K562 (cell line): ENCODE measurements around the gene CASKIN1. TPM values are rescaled to one million over a fixed set of nuclear protein-coding genes. Genes with fewer than 3 reads are reported as not detected.

Experiments
- CGGBP1 ChIP-seq: fragments of 250-450 bp; sonication (Bioruptor Pico); IDR thresholded peaks from 2 replicates; pipeline ENCODE4 v1.9.0; 2021; ENCODE audit warnings: mild to moderate bottlenecking
- FIP1L1 ChIP-seq: fragments of 200-400 bp; formaldehyde crosslinking; IDR thresholded peaks from 2 replicates; pipeline ENCODE4 v1.6.1; 2018; ENCODE audit warnings: mild to moderate bottlenecking, low read depth, low read length; ENCODE audit not compliant: poor library complexity, severe bottlenecking
- KAT7 ChIP-seq: sonication (generic); formaldehyde crosslinking; IDR thresholded peaks from 2 replicates; pipeline ENCODE4 v1.8.0; 2022; ENCODE audit warnings: missing genetic modification reagents, mild to moderate bottlenecking, borderline replicate concordance
- L3MBTL2 ChIP-seq: fragments of 450-650 bp; IDR thresholded peaks from 2 replicates; pipeline ENCODE4 v1.6.1; 2016; ENCODE audit warnings: mild to moderate bottlenecking, moderate library complexity
- MTA1 ChIP-seq: fragments of 450-650 bp; IDR thresholded peaks from 2 replicates; pipeline ENCODE4 v1.6.1; 2017; ENCODE audit warnings: borderline replicate concordance
- SFPQ ChIP-seq: fragments of 200-400 bp; formaldehyde crosslinking; IDR thresholded peaks from 2 replicates; pipeline ENCODE4 v1.6.1; 2017; ENCODE audit warnings: mild to moderate bottlenecking, low read depth, low read length, moderate library complexity
- SIN3A ChIP-seq, 2 experiments: fragments of 150-350 bp in 1 of 2; IDR thresholded peaks; 2 replicates each; pipeline ENCODE4 v1.6.1; 2011 to 2016; ENCODE audit warnings: borderline replicate concordance in 2 of 2, low read depth in 2 of 2, low read length in 2 of 2, mild to moderate bottlenecking in 2 of 2, moderate library complexity in 2 of 2; ENCODE audit not compliant: control insufficient read depth in 1 of 2
- STAT5A ChIP-seq: IDR thresholded peaks from 2 replicates; pipeline ENCODE4 v1.6.1; 2012; ENCODE audit warnings: low read length, inconsistent platforms, borderline replicate concordance
- U2AF1 ChIP-seq: fragments of 200-400 bp; formaldehyde crosslinking; optimal IDR thresholded peaks from 2 replicates; pipeline ENCODE3; 2017; ENCODE audit warnings: mild to moderate bottlenecking, low read depth, low read length, moderate library complexity
- ZNF431 ChIP-seq: sonication (generic); formaldehyde crosslinking; IDR thresholded peaks from 2 replicates; pipeline ENCODE4 v1.8.0; 2022; ENCODE audit warnings: mild to moderate bottlenecking, missing genetic modification reagents
- ZNF57 ChIP-seq: fragments of 450-650 bp; formaldehyde crosslinking; IDR thresholded peaks from 2 replicates; pipeline ENCODE4 v1.4.0; 2020; ENCODE audit warnings: mild to moderate bottlenecking, moderate library complexity
- polyA plus RNA-seq, 8 experiments: library from polyadenylated mRNA; depleted of rRNA in 4 of 8; stranded (reverse) in 5 of 8; unstranded in 3 of 8; fragments of >200 nt; fragmentation: Nextera tagmentation in 2 of 8; fragmentation: Illumina TruSeq in 1 of 8; extraction: Ambion mirVana in 2 of 8; extraction: Trizol in 1 of 8; gene quantifications; 2 replicates each; pipeline versions ENCODE4 v1.2.1 to v1.2.3, GENCODE V29; 2011 to 2014; ENCODE audit warnings: inconsistent platforms in 1 of 8, missing spikeins in 1 of 8
- total RNA-seq, 7 experiments: library from RNA; depleted of rRNA in 6 of 7; stranded (reverse); fragments of >200 nt in 6 of 7; fragmentation: Illumina TruSeq in 2 of 7; extraction: Trizol in 2 of 7; gene quantifications; 2 replicates each; pipeline versions ENCODE4 v1.2.1 to v1.2.3, GENCODE V29; 2011 to 2021; ENCODE audit warnings: low replicate concordance in 1 of 7
- TF ChIP-seq, protein P1 (sequence below): sonication (generic); formaldehyde crosslinking; IDR thresholded peaks from 2 replicates; pipeline ENCODE4 v1.8.1; 2023; ENCODE audit warnings: mild to moderate bottlenecking, missing genetic modification reagents
- TF ChIP-seq, protein P2 (sequence below): sonication (generic); formaldehyde crosslinking; IDR thresholded peaks from 2 replicates; pipeline ENCODE4 v1.8.0; 2022; ENCODE audit warnings: missing genetic modification reagents, mild to moderate bottlenecking, borderline replicate concordance
- TF ChIP-seq, protein P3 (sequence below): fragments of 450-650 bp; formaldehyde crosslinking; IDR thresholded peaks from 2 replicates; pipeline ENCODE4 v1.4.0; 2022; ENCODE audit warnings: missing genetic modification characterization
- TF ChIP-seq, protein P4 (sequence below): fragments of 450-650 bp; formaldehyde crosslinking; IDR thresholded peaks from 2 replicates; pipeline ENCODE4 v1.4.0; 2020; ENCODE audit warnings: mild to moderate bottlenecking, moderate library complexity

CASKIN1 gene
- total and polyA plus RNA-seq, 9 of the 15 experiments (the other 6 are each of a cell fraction or from before 2014, with no cell fraction given), result 0.15 to 4.5 (median 1.5) TPM; not detected in 2

GRCh38 chr16:2155091-2155950 is 41.1 kb downstream of the CASKIN1 start, which contains the start of gene TRAF7 (continued):
- peak; percentile 46 for TF ChIP-seq FIP1L1
- TF ChIP-seq SIN3A (IDR thresholded peaks at IDR 0.05; ENCODE audit: borderline replicate concordance in 2 of 2, control insufficient read depth in 1 of 2, low read depth in 2 of 2, low read length in 2 of 2), result peak; percentile 92 to 98
- peak; percentile 65; the same call in 1 of the 2 replicates for TF ChIP-seq ZNF431 (CRISPR knock-in tag)
- TF ChIP-seq CGGBP1 (CRISPR knock-in tag), result peak; percentile 92
- TF ChIP-seq, protein P1, sequence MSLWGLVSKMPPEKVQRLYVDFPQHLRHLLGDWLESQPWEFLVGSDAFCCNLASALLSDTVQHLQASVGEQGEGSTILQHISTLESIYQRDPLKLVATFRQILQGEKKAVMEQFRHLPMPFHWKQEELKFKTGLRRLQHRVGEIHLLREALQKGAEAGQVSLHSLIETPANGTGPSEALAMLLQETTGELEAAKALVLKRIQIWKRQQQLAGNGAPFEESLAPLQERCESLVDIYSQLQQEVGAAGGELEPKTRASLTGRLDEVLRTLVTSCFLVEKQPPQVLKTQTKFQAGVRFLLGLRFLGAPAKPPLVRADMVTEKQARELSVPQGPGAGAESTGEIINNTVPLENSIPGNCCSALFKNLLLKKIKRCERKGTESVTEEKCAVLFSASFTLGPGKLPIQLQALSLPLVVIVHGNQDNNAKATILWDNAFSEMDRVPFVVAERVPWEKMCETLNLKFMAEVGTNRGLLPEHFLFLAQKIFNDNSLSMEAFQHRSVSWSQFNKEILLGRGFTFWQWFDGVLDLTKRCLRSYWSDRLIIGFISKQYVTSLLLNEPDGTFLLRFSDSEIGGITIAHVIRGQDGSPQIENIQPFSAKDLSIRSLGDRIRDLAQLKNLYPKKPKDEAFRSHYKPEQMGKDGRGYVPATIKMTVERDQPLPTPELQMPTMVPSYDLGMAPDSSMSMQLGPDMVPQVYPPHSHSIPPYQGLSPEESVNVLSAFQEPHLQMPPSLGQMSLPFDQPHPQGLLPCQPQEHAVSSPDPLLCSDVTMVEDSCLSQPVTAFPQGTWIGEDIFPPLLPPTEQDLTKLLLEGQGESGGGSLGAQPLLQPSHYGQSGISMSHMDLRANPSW, result peak; percentile 70; the same call in 1 of the 2 replicates
- no peak for TF ChIP-seq STAT5A
- TF ChIP-seq L3MBTL2, result peak; percentile 83
- no peak for TF ChIP-seq ZNF57 (CRISPR knock-in tag)
- no peak for TF ChIP-seq U2AF1
- TF ChIP-seq SFPQ, result no peak
- TF ChIP-seq KAT7 (CRISPR knock-in tag), result 0 out of 2 replicates have a peak, but pooled peaks have one; percentile 35
- TF ChIP-seq, protein P2, sequence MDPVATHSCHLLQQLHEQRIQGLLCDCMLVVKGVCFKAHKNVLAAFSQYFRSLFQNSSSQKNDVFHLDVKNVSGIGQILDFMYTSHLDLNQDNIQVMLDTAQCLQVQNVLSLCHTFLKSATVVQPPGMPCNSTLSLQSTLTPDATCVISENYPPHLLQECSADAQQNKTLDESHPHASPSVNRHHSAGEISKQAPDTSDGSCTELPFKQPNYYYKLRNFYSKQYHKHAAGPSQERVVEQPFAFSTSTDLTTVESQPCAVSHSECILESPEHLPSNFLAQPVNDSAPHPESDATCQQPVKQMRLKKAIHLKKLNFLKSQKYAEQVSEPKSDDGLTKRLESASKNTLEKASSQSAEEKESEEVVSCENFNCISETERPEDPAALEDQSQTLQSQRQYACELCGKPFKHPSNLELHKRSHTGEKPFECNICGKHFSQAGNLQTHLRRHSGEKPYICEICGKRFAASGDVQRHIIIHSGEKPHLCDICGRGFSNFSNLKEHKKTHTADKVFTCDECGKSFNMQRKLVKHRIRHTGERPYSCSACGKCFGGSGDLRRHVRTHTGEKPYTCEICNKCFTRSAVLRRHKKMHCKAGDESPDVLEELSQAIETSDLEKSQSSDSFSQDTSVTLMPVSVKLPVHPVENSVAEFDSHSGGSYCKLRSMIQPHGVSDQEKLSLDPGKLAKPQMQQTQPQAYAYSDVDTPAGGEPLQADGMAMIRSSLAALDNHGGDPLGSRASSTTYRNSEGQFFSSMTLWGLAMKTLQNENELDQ (CRISPR knock-in tag), result peak; percentile 58; the same call in 1 of the 2 replicates
- TF ChIP-seq MTA1, result no peak
- TF ChIP-seq, protein P3, sequence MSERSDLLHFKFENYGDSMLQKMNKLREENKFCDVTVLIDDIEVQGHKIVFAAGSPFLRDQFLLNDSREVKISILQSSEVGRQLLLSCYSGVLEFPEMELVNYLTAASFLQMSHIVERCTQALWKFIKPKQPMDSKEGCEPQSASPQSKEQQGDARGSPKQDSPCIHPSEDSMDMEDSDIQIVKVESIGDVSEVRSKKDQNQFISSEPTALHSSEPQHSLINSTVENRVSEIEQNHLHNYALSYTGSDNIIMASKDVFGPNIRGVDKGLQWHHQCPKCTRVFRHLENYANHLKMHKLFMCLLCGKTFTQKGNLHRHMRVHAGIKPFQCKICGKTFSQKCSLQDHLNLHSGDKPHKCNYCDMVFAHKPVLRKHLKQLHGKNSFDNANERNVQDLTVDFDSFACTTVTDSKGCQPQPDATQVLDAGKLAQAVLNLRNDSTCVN (CRISPR knock-in tag), result no peak
- TF ChIP-seq, protein P4, sequence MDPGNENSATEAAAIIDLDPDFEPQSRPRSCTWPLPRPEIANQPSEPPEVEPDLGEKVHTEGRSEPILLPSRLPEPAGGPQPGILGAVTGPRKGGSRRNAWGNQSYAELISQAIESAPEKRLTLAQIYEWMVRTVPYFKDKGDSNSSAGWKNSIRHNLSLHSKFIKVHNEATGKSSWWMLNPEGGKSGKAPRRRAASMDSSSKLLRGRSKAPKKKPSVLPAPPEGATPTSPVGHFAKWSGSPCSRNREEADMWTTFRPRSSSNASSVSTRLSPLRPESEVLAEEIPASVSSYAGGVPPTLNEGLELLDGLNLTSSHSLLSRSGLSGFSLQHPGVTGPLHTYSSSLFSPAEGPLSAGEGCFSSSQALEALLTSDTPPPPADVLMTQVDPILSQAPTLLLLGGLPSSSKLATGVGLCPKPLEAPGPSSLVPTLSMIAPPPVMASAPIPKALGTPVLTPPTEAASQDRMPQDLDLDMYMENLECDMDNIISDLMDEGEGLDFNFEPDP (CRISPR knock-in tag), result no peak
